GM21723 (cell line): ENCODE measurements around the gene CXCL3.

Source experiments
- ATAC-seq: cut with Tn5 transposase; IDR thresholded peaks from one replicate; pipeline ENCODE4 v1.9.1; 2021; ENCODE audit warnings: mild to moderate bottlenecking, moderate library complexity; ENCODE audit not compliant: unreplicated experiment

Gene CXCL3

DNA sequence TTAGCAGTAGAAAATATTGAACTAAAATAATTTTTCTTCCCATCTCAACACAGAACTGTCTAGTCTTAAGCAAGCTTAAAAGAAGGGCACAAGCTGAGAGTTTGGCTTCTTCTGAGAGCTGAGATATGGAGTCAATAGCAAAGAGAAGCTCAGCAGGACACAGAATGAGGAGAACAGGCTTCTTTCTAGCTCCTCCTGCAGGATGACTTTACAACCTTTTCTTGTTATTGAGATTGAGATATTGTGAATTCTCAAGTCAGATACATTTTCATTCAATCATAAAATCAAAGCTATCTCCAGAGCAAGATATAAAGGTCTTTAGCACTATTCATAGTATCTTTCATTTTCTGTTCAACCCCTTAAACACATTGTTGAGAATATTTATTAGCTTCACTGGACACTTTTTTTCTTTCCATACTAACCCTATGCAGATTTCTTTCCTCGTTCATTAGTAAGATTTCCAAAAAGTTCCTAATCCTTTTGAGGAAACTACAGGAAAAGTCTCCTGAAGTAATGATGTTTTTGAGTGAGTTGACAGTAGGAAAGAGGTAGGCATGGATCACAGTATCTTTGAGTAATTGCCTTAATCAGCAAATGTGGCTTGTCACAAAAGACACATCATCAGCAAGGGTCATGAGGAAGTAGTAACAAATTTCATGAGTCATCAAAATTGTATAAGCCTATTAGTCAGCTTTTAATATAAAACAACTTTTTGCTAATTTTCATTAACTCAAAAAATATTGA lies 17.8 kb upstream of the CXCL3 start:
- no peak for ATAC-seq

DNA sequence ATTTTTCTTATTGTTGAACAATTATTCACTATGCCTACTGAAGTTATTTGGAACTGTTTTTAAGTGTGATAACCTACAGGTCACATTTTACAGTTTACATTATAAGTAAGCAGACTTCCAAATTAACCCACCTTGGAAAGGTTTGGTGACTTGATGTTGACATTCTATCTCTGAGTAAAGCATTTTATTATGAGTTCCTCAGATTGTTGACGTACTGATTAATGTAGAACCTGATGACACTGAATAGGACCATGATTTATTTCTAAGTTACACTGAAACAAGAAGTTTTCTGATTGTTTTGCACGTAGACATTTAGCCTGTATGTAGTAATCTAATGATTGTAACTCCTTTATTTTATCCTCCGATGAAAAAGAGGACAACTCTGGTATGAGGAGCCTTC lies 17.0 kb upstream of the CXCL3 start:
- ATAC-seq: no peak

DNA sequence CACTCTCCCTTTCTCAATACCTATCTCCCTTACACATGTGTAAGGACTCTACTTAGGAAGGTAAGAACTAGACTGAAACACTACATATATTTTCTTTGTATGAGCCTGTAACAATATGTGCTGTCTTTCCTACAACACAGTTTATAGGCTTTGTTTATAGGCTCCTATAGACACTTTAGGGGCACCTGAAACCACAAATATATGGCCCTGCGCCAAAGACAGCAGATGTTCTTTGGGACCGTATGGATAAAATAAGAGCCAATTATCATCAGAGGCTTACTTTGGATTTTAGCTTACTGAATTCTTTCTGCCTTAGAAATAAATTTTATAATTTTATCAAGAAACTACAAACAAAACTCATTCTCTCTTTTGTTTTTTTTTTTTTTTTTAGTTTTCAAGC lies 16.6 kb upstream of the CXCL3 start:
- no peak for ATAC-seq

DNA sequence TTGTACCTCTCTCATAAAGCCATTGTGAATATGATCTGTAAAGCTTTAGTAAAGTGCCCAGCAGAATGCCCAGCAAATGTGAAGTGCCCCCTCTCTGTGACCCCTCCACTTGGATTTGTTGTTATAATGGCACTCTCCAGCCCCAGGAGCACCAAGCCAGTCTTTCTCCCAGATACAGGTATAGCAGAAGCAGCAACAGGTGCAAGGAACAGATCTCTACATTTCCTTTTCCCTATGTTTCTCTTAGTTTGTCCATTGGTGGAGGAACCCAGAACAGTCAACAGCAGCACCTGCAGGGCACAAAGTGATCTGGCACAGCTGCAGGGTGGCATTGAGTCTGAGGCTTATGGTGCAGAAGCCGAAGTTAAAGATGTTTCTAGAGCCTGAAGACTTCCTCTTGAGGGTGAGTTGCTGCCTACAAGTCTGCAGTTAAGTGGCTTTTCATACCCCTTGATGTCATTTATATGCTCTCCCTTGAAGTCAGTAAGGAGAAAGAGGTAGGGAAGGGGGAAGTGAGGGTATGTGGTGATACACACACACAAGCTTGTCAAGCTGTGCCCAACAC lies 16.1 kb upstream of the CXCL3 start:
- ATAC-seq: no peak

DNA sequence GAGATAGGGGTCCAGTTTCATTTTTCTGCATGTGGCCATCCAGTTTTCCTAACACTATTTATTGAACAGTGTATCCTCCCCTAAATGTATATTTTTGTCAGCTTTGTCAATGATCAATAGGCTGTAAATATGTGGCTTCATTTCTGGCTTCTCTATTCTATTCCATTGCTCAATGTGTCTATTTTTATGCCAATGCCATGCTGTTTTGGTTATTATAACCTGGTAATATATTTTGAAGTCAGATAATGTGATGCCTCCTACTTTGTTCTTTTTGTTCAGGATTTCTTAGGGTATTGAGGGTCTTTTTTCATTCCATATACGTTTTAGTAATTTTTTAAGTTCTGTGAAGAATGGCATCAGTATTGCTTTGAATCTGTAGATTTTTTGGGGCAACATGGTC lies 8.7 kb upstream of the CXCL3 start:
- ATAC-seq: no peak

DNA sequence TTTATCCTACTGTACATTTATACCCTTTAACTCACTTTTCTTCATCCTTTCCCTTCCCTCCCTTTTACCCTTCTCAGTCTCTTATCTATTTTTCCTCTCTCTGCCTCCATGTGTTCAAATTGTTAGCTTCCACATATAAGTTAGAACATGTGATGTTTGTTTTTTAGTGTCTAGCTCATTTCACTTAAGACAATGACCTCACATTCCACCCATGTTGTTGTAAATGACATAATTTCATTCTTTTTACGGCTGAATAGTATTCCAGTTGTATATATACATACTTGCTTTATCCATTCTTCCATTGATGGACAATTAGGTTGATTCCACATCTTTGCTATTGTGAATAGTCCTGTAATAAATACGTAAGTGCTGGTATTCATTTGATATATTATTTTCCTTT lies 7.3 kb upstream of the CXCL3 start:
- no peak for ATAC-seq

DNA sequence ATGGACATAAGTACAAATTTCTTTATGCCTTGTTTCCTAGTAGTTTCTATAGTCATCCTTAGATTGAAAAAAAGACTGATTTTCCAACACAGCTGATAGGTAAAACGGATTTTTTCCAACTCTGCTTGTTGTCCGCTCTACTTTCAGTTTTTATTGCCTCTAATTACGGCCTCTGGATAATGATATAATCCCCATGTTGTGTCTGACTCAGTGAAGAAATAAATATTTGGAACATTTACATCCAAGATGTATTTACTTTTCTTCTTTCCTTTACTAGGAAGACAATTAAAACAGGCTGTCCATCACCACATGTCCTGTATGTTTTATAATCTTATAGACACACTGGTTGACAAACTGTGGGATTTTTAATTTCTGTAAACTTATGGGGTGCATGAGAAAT lies 6.8 kb upstream of the CXCL3 start:
- no peak for ATAC-seq

DNA sequence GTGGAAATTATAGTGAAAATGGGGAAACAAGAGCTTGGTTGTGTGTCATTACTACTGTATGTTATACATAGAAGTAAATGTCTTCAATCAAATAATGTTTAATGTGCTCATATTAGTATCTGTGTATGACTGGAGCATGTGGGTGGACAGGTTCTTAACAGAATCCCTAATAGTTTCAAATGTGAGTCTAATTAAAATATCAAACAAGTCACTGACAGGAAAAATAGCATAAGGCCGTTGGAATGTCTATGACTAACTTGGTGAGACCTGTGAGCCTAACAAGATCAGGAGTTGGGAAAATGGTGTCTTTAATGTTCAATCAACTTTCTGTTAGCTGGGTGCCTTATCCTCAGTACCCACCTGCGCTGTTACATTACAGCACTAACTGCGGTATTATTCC lies 6.2 kb upstream of the CXCL3 start:
- no peak for ATAC-seq

DNA sequence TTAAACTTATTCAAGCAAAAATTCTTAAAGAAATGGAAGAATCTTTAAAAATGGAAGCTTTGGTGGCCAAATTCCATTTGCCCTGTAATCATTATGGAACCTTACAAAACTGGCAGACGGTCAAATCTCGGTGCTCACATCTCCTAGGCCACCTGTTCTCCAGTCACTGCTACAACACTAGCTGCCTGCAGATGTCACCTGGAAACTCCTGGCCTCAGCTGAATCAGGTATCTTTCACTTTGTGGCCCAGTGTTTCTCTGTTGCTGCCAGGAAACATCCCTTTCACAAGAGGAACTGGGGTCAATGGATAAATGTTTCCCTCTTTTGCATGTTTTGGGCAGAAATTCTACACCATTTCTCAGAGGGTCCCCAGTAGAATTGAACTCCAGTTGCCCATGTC lies 4.2 kb upstream of the CXCL3 start:
- no peak for ATAC-seq

DNA sequence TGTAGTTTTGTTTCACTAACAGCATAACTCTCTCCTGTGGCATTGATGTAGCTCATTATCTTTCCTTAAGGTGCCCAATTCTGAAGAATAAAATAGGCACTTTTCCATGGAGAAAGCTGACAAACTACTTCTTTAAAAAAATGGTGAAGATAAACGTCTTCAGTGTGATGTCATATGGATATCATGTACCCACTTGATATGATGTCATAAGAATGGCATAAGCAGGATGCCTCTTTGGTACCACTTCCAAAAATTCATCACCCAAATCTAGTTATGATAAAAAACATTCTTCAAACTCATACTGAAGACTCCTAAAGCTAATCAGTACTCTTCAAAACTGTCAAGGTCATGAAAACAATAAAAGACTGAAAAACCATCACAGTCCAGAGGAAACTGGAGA lies 2.9 kb upstream of the CXCL3 start:
- no peak for ATAC-seq

DNA sequence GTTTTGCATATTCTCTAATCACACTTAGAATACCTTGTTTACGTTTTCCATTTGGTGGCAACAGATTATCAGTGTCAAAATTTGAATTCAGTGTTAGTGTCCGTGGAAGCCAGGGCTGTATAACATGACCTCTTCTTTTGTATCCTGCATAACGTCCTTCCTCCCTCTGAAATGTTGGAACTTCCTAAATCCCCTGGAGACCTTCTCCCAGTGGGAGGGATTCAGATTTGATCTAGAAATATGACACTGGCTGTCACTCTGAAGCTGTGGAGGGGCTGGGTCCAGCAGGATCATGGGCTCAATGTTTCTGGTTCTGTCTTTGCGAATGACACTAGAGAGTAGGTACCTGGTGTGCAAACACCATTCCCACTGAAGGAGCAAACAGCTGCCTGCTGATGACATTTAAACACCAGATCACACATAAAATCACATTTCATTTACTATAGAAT lies 850 bp upstream of the CXCL3 start:
- ATAC-seq: no peak

DNA sequence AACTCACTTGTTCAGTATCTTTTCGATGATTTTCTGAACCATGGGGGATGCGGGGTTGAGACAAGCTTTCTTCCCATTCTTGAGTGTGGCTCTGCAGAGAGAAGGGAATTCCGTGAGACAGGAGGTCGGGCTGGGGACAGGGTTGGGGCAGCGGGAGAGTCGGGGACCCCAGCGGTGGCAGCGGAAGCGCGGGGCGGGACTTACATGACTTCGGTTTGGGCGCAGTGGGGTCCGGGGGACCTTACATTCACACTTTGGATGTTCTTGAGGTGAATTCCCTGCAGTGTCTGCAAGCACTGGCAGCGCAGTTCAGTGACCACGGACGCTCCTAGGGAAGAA lies 434 bp downstream of the CXCL3 start:
- no peak for ATAC-seq

DNA sequence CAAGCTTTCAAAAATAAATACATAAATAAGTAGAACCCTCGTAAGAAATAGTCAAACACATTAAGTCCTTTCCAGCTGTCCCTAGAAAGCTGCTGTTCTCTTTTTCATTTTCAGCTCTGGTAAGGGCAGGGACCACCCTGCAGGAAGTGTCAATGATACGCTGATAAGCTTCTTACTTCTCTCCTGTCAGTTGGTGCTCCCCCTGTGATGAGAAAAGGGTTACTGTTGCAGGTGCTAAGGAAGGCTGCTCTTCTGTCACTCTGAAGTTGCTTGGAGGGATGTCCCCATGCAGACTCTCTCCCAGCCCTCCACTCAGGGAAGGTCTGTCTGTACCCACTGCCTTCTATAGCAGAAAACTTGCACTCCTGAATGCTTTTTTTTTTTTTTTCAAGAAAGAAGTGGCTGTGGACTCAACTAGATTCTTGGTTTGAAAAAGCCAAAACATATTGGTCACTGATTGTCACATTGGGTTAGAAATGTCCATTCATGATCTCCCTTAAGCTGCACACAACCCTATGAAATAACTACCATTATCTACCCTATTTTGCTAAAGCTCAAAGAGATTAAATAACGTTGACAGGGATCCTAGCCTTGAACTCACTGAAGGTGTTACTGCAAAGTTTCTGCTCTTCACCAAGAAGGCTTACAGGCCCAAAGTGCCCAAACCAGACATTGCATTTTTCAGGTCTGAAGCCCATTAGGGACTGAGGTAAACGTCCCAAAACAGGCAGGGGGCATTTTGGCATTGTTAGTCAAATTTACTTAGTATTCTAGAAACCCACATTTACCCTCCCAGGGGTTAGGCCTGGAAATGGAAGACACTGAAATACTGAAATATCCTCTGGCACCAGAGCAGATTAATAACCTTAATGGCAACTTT lies 1.2 kb downstream of the CXCL3 start:
- ATAC-seq: no peak

DNA sequence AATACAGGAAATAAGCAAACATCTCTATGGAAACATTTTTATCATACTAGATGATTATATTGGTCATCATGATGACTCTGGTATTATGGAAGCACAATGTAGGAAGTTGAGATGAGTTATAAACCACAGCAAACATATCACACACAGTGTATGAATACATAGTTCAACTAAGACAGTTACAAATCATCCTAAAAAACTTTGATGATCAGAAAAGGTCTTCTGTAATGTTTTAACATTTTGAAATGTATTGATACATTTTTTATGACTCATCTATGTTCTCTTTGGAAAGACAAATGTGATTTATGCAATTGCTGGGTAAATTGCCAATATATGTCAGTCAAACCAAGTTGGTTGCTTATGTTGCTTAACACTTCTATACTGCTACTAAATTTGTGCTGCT lies 4.8 kb downstream of the CXCL3 start:
- ATAC-seq: no peak

DNA sequence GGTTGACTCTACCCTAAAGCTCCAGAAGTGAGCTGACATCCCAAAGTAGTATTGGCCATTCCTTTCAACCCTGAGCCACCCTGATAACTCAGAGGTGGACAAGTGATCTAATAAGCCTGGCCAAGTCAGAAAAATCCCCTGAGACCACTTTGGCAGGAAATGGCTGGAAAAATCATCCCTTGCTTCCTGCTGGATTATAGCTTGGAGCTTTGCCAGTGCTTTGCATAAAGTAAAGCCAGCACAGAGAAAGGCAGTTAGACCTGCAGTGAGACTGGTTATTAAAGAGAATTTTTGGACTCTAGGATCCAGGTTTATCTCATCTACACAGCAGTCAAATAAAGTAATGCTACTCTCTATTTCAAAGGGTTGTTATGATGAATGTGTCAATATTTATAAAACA lies 6.4 kb downstream of the CXCL3 start:
- ATAC-seq: no peak

DNA sequence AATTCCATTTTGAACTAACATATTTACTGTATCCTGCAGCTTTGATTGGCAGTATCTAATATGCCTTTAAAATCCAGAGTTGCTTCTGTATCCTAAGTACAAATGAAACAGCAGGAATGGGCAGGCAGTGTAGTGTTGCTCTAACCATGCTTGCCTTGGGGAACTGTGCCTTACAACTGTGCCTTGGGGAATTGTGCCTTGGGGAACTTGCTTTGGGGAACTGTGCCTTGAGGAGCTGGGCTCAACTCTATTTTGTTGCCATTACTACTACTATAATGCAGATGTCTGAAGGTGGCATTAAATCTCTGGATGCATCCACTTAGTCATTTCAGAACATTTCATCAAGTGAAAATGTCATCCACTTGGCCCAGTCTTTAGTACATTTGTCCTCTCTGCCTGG lies 6.9 kb downstream of the CXCL3 start:
- ATAC-seq: no peak

DNA sequence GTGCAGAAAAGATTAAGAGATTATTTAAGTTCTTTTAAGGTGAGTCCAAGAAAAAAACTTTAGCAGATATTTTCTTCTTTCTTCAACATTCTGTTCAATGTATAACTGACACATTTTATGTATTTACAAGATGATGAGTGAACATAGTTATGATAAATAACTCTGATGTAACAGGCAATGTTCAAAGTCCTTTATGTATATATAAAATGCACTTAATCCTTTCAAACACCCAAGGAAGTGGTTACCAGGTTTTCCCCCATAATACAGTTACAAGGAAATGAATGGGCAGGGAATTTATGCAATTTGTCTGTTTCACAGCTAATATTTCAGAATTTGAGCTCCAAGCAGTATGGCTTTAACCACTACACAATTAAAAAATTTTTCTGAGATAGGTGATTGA lies 8.2 kb downstream of the CXCL3 start:
- no peak for ATAC-seq

DNA sequence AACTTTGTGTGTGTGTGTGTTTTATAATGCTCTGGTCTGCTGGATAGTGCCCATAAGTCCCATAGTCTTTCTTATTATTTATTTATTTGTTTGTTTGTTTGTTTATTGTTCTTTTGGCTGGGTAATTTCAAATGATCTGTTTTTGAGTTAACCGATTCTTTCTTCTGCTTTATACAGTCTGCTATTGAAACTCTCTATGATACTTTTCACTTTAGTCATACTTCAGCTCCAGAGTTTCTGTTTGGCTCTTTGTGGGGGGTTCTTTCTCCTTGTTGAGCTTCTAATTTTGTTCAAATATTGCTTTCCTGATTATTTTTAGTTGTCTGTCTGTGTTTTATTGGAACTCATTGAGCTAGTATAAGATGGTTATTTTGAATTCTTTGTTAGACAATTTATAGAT lies 10.0 kb downstream of the CXCL3 start:
- no peak for ATAC-seq

DNA sequence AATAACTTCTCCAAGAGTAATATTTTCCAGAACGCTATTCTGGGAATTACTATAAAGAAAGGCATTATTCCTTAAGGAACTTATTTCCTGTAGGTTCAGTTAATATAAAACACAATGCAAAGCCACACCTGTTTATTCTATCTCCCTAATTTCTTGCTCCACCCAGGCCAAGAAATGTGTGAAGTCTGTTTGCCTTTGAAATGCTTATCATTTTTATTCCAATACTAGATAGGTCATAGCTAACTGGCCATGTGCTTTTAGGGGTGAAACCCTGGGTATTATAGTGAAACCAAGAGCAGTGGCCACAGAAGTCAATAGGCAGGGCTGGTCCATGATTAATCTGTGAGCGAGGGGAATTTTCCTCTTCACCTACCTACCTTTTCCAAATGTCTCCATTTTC lies 14.8 kb downstream of the CXCL3 start:
- no peak for ATAC-seq

DNA sequence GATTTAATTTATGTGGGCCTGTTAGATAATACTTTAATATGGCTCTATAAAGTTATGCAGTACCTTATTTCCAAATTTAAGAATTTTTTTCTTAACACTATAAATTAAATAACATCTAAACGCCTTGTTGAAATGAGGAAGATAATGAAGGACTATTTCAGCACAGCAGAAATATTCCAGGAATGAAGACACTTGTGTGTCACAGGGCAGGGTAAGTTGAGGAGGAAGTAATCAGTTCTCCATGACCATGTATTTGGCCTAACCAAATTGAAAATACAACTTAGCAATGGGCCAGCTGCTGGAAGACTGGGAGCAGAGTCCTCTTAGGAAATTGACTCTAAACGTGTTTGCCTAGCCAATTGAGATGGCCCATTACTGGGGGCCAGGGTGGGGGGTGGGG lies 16.9 kb downstream of the CXCL3 start:
- ATAC-seq: no peak

DNA sequence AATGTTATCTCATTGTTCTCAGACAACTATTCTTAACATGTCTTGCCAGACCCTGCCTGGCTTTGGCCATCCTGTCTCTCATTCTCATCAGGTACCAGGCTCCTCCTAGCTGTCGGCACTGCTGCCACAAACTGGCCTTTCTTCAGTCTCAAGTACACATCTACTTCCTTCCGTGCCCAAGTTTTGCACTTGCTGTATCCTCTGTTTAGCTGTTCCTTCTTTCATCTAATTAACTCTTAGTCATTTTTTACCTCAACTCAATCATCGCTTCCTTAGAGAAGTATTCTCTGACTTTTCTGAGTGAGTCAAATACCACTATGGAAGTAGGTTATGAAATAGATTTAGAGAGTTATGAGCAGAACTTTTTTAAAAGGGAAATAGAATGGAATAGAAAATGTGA lies 19.7 kb downstream of the CXCL3 start:
- no peak for ATAC-seq

DNA sequence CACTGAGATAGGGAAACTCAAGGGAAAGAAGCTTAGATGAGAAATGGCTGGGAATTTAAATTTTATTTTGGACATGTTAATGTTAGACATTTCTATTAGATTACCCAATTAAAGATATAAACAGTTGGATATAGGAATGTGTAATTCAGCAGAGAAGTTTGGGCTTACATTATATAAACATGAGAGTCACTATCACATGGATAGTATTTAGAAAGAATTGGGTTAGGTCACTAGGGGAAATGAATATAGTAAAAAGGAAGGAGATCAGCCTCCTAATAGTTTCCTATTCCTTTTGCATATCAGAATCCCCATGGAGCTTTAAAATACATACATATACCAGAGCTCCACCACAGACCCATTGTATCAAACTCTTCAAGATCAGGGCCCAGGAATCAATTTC lies 20.4 kb downstream of the CXCL3 start:
- ATAC-seq: no peak
